ENCODE data around the gene DIDO1. TPM values are rescaled to one million over a fixed set of nuclear protein-coding genes. Genes with fewer than 3 reads are reported as not detected.

Gene DIDO1
- total RNA-seq, 1 donor from 2014 or later = 57.9 TPM

DNA sequence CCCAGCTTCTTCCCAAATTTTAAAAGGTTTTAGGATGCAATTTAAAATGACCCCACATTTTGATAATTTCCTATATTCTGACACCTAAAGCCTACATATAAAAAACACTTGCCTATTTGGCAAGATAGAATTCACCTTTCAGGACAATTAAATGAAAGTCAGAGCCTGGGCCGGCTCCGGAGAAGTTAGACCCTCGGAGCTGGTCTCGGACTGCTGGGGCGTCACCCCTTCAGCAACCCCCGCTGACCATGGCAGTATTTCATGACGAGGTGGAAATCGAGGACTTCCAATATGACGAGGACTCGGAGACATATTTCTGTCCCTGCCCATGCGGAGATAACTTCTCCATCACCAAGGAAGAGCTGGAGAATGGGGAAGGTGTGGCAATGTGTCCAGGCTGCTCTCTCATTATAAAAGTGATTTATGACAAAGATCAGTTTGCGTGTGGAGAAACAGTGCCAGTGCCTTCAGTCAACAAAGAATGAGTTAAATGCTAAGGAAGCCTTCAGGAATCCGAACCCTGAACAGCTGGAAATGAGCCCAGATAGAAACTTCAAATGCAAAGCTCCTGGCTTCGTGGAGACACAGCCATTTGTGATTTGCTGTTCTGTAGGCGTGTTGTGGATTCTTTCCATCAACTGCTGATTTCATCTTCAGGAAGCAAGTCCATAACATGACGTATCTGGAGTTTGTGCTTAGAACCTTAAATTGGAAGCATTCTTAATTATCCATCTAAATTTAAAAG, 80.7 kb downstream of the DIDO1 start:
- DNase-seq (ENCODE audit: low spot score) = no peak
- no peak overlapping the region for H3K27ac Mint-ChIP-seq
- H3K9me3 Mint-ChIP-seq = no peaks in the 10 kb centered on the region
- H3K4me1 Mint-ChIP-seq (ENCODE audit: low read depth) = no peaks in the 10 kb centered on the region
- intact Hi-C loops (cut with micrococcal nuclease) = no loop called here
- no peaks in the 10 kb centered on the region for H3K27me3 Mint-ChIP-seq (ENCODE audit: low read depth)
- H3K36me3 Mint-ChIP-seq (ENCODE audit: low read depth) = peaks cover 10% of the 10 kb centered on the region
- H3K4me3 Mint-ChIP-seq (ENCODE audit: low read depth) = no peak overlapping the region

DNA sequence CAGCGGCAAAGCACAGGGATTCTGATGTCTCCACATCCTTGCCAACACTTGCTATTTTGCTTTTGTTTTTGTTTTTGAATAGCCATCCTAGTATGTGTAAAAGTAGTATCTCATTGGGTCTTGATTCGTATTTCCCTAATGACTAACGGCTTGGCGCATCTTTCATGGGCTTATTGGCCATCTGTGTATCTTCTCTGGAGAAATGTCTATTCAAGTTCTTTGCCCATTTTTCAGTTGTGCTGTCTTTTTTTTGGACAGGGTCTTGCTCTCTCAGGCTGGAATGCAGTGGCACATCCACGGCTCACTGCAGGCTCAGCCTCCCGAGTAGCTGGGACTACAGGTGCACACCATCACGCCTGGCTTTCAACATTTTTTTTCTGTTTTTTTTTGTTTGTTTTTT, 82.1 kb downstream of the DIDO1 start:
- H3K27me3 Mint-ChIP-seq (ENCODE audit: low read depth) = no peaks in the 10 kb centered on the region
- peaks cover 10% of the 10 kb centered on the region for H3K36me3 Mint-ChIP-seq (ENCODE audit: low read depth)
- intact Hi-C loops (cut with micrococcal nuclease) = no loop called here
- H3K4me1 Mint-ChIP-seq (ENCODE audit: low read depth) = no peaks in the 10 kb centered on the region
- H3K9me3 Mint-ChIP-seq = no peaks in the 10 kb centered on the region
- no peak overlapping the region for H3K27ac Mint-ChIP-seq
- no peak for DNase-seq (ENCODE audit: low spot score)
- no peak overlapping the region for H3K4me3 Mint-ChIP-seq (ENCODE audit: low read depth)

DNA sequence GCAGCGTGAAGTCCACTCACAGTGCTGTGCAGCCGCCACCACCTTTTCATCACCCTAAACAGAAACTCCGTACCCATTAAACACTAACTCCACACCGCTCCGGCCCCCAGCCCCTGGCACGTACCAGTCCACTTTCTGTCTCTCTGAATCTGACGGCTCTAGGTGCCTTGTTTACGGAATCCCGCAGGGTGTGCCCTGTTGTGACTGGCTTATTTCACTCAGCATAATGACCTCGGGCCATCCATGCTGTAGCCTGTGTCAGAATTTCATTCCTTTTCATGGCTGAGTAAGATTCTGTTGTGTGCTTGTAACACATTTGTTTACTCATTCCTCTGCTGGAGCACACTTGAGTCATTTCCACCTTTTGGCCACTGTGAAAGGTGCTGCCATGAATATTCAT, 82.6 kb downstream of the DIDO1 start:
- H3K9me3 Mint-ChIP-seq = no peaks in the 10 kb centered on the region

DNA sequence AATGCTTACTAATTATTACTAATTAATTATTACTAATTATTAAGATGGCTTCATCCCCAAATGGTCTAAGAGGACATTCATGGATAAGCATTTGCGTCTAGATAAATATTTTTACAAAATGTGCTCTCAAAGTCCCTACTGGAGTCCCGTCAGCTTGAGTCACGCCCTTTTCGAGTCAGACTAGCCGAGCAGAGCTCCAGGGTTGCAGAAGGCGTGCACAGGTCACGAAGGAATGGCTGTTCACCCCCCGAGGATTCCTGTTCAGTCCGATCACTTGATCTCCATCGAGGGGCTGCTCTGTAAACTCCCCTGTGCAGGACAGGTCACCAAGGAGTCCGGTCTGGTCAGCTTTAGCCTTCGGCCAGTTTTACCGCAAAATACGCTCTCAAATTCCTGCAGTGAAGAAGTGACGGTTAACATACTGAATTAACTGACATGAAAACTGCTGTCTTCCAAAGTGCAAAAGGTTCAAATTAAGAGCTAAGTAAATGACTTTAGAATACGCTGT, 84.5 kb downstream of the DIDO1 start:
- Mint-ChIP-seq H3K4me1 (ENCODE audit: low read depth) (no peaks in the 10 kb centered on the region), H3K27ac (no peak overlapping the region), H3K9me3 (no peaks in the 10 kb centered on the region), H3K27me3 (ENCODE audit: low read depth) (no peaks in the 10 kb centered on the region), H3K4me3 (ENCODE audit: low read depth) (no peak overlapping the region), H3K36me3 (ENCODE audit: low read depth) (peaks cover 7% of the 10 kb centered on the region)
- DNase-seq (ENCODE audit: low spot score) = no peak
- intact Hi-C loops (cut with micrococcal nuclease) = no loop called here

More for the DNA sequence above, 82.6 kb downstream of the DIDO1 start:
- Mint-ChIP-seq H3K4me1 (ENCODE audit: low read depth) (no peaks in the 10 kb centered on the region), H3K27ac (no peak overlapping the region), H3K27me3 (ENCODE audit: low read depth) (no peaks in the 10 kb centered on the region), H3K36me3 (ENCODE audit: low read depth) (peaks cover 10% of the 10 kb centered on the region), H3K4me3 (ENCODE audit: low read depth) (no peak overlapping the region)
- DNase-seq (ENCODE audit: low spot score) = no peak
- intact Hi-C loops (cut with micrococcal nuclease) = no loop called here

DNA sequence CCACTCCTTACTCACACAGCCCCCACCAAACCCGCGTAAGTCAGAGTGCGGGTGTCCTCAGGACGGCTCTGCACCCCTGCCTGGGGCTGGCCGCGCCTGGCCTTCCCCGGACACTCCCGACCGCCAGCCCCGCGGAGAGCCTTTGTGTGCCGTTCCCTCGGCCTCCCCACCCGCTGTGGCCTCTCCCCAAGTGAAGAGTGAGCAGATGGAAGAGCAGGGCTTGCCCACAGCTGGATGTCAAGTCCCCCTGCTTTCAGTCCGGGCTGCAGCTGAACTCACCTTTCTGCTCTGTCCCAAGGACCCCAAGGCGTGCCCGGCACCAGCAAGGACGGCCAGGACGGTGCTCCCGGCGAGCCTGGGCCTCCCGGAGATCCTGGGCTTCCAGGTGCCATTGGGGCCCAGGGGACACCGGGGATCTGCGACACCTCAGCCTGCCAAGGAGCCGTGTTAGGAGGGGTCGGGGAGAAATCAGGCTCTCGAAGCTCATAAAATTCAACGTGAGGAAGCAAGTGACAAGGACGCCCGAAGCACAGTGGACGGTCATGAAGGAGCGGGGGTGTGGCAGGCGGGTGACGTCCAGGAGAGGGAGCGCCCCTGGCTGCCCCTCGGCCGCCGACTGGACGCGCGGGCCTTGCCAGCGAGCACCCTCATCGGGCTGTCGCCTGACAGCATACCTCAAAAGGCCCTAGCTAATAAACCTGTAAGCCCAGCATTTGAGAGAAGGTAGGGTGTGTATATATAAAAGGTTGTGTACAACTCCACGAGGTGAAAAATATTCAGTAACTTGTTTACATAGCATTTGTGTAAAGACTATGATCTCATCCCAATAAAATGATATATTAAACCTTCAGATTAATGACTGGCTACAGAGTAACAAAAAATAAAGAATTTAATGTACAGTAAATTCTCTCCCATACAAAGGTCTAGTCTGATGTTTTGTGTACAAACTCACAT, 85.8 kb downstream of the DIDO1 start:
- no peaks in the 10 kb centered on the region for H3K9me3 Mint-ChIP-seq
- intact Hi-C loops (cut with micrococcal nuclease) = no loop called here
- H3K27me3 Mint-ChIP-seq (ENCODE audit: low read depth) = no peaks in the 10 kb centered on the region
- H3K36me3 Mint-ChIP-seq (ENCODE audit: low read depth) = peaks cover 2% of the 10 kb centered on the region
- no peak for DNase-seq (ENCODE audit: low spot score)
- no peaks in the 10 kb centered on the region for H3K4me1 Mint-ChIP-seq (ENCODE audit: low read depth)
- H3K4me3 Mint-ChIP-seq (ENCODE audit: low read depth) = no peak overlapping the region
- no peak overlapping the region for H3K27ac Mint-ChIP-seq

DNA sequence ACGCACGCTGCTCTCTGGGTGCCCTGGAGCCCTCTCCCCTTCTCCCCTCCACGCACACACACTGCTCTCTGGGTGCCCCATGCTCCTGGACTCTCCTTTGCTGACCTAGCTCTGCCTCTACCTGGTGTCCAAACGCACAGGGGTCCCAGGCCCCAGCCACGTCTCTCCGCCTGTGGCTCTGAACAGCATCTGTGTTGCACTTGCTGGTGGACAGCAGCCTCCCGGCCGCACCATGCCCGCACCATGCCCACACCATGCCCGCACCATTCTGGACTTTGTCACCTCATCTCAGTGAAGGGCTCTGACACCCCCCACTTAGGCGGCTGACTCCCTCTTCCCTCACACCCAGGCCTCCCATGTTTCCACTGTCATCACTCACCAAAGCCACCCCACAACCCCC, 86.5 kb downstream of the DIDO1 start:
- no peaks in the 10 kb centered on the region for H3K27me3 Mint-ChIP-seq (ENCODE audit: low read depth)
- intact Hi-C loops (cut with micrococcal nuclease) = no loop called here

DNA sequence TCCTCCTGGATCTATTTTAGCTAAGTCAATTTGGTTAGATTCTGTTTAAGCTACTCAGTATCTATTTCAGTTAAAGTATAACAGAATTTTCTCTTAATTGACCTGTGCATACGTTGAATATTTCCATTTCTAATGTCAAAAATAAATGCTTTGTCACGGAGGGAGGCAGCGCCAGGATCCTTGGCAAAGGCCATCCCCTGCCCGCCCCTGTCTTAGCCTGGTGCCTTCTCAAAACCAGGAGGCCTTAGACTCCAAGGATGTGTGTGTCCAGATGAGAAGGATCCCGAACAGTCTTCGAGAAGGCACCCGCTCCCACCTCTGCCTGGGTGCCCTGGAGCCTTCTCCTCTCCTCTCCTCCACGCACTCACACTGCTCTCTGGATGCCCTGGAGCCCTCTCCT, 87.0 kb downstream of the DIDO1 start:
- H3K4me3 Mint-ChIP-seq (ENCODE audit: low read depth) = no peak overlapping the region
- no peaks in the 10 kb centered on the region for H3K27me3 Mint-ChIP-seq (ENCODE audit: low read depth)
- no peaks in the 10 kb centered on the region for H3K4me1 Mint-ChIP-seq (ENCODE audit: low read depth)
- DNase-seq (ENCODE audit: low spot score) = no peak
- H3K9me3 Mint-ChIP-seq = no peaks in the 10 kb centered on the region
- H3K36me3 Mint-ChIP-seq (ENCODE audit: low read depth) = no peaks in the 10 kb centered on the region
- intact Hi-C loops (cut with micrococcal nuclease) = no loop called here
- no peak overlapping the region for H3K27ac Mint-ChIP-seq

More for the DNA sequence above, 86.5 kb downstream of the DIDO1 start:
- Mint-ChIP-seq H3K27ac (no peak overlapping the region), H3K36me3 (ENCODE audit: low read depth) (no peaks in the 10 kb centered on the region), H3K4me1 (ENCODE audit: low read depth) (no peaks in the 10 kb centered on the region), H3K4me3 (ENCODE audit: low read depth) (no peak overlapping the region), H3K9me3 (no peaks in the 10 kb centered on the region)
- DNase-seq (ENCODE audit: low spot score) = no peak

DNA sequence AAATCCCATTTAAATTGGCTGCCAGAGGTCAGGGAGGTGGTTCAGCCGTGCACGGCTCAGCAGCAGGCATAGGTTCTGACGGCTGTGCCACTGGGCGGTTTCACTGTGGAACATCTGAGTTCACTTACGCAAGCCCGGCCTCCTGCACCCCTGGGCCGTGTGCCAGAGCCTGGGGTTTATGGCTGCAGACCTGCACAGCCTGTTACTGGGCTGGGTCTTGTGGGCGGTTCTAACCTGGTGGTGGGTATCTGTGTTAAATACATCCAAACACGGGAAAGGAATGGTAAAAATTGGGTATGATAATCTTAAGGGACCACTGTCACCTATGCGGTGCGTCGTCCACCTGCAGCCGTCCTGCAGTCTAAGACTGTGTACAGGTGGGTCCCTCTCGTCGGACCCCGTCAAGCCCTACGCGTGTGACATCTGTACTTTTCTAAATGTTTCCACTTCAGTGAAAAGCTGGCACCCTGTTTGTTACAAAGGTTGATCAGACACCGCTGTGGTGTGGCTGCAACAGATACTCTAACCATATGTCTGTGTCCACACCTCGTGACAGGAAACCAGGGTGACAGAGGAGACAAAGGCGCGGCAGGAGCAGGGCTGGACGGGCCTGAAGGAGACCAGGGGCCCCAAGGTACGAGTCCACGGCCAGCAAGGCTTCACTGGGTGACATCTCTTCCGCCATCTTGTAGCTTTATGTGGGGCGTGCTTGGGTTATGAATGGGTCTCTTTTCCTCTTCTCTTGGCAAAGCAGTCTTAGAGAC, 88.0 kb downstream of the DIDO1 start:
- H3K36me3 Mint-ChIP-seq (ENCODE audit: low read depth) = no peaks in the 10 kb centered on the region
- H3K4me1 Mint-ChIP-seq (ENCODE audit: low read depth) = no peaks in the 10 kb centered on the region
- H3K27me3 Mint-ChIP-seq (ENCODE audit: low read depth) = no peaks in the 10 kb centered on the region
- intact Hi-C loops (cut with micrococcal nuclease) = no loop called here
- no peak overlapping the region for H3K4me3 Mint-ChIP-seq (ENCODE audit: low read depth)
- DNase-seq (ENCODE audit: low spot score) = no peak
- H3K27ac Mint-ChIP-seq = no peak overlapping the region
- no peaks in the 10 kb centered on the region for H3K9me3 Mint-ChIP-seq

DNA sequence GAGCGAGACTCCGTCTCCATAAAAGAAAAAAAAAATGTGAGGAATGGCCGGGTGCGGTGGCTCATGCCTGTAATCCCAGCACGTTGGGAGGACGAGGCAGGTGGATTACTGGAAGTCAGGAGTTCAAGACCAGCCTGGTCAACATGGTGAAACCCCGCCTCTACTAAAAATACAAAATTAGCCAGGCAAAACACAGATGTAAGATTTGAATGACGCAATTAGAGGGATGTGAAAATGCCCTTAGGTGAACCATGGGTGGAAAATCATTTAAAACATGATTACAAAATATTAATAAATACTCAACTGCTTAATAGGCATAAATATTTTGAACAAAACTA, 88.5 kb downstream of the DIDO1 start:
- Mint-ChIP-seq H3K4me3 (ENCODE audit: low read depth) (no peak overlapping the region), H3K27ac (no peak overlapping the region), H3K9me3 (no peaks in the 10 kb centered on the region), H3K4me1 (ENCODE audit: low read depth) (peaks cover 2% of the 10 kb centered on the region), H3K27me3 (ENCODE audit: low read depth) (no peaks in the 10 kb centered on the region), H3K36me3 (ENCODE audit: low read depth) (no peaks in the 10 kb centered on the region)
- intact Hi-C loops (cut with micrococcal nuclease) = no loop called here
- no peak for DNase-seq (ENCODE audit: low spot score)

DNA sequence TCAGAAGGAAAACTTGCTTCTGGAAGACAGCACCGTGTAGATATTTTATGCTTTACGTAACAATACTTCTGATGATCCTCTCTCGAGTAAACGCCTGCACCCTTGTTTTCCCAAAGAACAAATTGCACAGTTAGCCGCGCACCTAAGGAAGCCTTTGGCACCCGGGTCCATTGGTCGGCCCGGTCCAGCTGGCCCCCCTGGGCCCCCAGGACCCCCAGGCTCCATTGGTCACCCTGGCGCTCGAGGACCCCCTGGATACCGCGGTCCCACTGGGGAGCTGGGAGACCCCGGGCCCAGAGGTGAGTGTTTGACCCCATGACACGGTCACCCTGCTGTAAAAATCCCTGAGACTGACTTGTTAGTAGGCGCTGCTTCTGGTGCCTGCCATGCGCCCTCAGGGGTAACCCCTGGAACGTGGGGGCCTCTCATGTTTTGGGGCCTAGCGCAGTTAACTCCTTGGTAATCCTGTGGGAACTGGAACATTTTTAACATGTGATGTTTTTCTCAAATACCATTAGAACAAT, 89.3 kb downstream of the DIDO1 start:
- Mint-ChIP-seq H3K27ac (no peak overlapping the region), H3K27me3 (ENCODE audit: low read depth) (no peaks in the 10 kb centered on the region), H3K4me3 (ENCODE audit: low read depth) (no peak overlapping the region), H3K36me3 (ENCODE audit: low read depth) (no peaks in the 10 kb centered on the region), H3K4me1 (ENCODE audit: low read depth) (peaks cover 8% of the 10 kb centered on the region), H3K9me3 (no peaks in the 10 kb centered on the region)
- no peak for DNase-seq (ENCODE audit: low spot score)
- intact Hi-C loops (cut with micrococcal nuclease) = no loop called here

DNA sequence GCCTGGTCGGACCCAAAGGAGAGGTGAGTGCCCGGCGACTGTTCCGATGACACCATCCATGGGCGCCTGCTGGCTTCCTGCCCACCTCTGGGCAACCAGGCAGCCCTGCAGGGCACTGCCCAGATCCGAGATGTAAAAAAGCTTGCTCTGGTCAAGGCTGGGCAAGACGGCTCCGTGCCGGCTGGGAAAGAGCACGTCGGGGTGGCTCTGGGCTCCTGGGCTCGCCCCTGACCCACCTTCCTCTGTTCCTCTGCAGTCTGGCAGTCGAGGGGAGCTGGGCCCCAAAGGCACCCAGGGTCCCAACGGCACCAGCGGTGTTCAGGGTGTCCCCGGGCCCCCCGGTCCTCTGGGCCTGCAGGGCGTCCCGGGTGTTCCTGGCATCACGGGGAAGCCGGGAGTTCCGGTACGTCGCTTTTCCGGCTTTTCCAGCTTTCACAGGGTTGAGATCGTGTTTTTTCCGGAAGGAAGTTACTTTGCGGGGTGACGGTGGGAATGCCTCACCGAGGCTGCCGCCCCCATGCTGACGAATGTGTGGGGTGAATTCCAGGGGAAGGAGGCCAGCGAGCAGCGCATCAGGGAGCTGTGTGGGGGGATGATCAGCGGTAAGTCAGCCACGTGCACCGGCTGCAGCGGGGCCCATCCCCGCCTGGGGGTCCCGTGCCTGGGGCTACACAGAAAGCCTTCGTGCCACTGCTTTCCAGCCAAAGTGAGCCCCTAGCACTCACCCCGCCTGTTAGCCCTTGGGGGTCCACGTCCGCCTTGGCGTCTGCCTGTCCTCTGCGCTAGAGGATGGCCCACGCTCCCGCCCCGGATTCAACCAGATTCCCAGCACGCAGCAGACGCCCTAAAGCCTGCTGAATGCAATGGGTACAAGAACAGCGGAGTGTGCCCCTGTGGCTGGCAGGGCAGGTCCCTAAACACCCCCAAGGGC, 90.1 kb downstream of the DIDO1 start:
- DNase-seq (ENCODE audit: low spot score) = no peak
- Mint-ChIP-seq H3K27me3 (ENCODE audit: low read depth) (no peaks in the 10 kb centered on the region), H3K9me3 (no peaks in the 10 kb centered on the region), H3K27ac (no peak overlapping the region), H3K4me3 (ENCODE audit: low read depth) (no peak overlapping the region), H3K4me1 (ENCODE audit: low read depth) (peaks cover 10% of the 10 kb centered on the region), H3K36me3 (ENCODE audit: low read depth) (no peaks in the 10 kb centered on the region)
- intact Hi-C loops (cut with micrococcal nuclease) = no loop called here
